Heart left ventricle (tissue), 16 donors: ENCODE measurements around the gene KRTAP10-4. TPM values are rescaled to one million over a fixed set of nuclear protein-coding genes. Genes with fewer than 3 reads are reported as not detected.

ENCODE experiments used
- ATAC-seq, 4 donors: fragments of 200-7000 bp; cut with Tn5 transposase; one replicate each; pipeline ENCODE4 v1.9.1; 2020 to 2022; ENCODE audit warnings: moderate library complexity in 4 of 4, mild to moderate bottlenecking in 3 of 4, moderate number of reproducible peaks in 1 of 4
- DNase-seq, 5 donors: peaks; one replicate each; pipeline ENCODE4 v3.0.0-alpha.2; 2020
- H3K27ac ChIP-seq, 12 donors: fragments of 200-600 bp; sonication (generic) in 4 of 12; one replicate each; pipeline versions ENCODE4 v1.5.0 to v1.8.0; 2016 to 2022; ENCODE audit warnings: mild to moderate bottlenecking in 2 of 12
- H3K27me3 ChIP-seq, 9 donors: fragments of 200-600 bp; sonication (generic) in 2 of 9; one replicate each; pipeline versions ENCODE4 v1.5.1 to v1.8.0; 2016 to 2022; ENCODE audit warnings: mild to moderate bottlenecking in 3 of 9
- H3K36me3 ChIP-seq, 9 donors: fragments of 200-600 bp; sonication (generic) in 2 of 9; one replicate each; pipeline versions ENCODE4 v1.5.0 to v1.8.0; 2018 to 2022; ENCODE audit warnings: mild to moderate bottlenecking in 2 of 9
- H3K4me1 ChIP-seq, 12 donors: fragments of 200-600 bp; sonication (generic) in 4 of 12; one replicate each; pipeline versions ENCODE4 v1.5.0 to v1.8.0; 2016 to 2022; ENCODE audit warnings: mild to moderate bottlenecking in 3 of 12
- H3K4me3 ChIP-seq, 12 donors: fragments of 200-600 bp; sonication (generic) in 4 of 12; one replicate each; pipeline versions ENCODE4 v1.5.0 to v1.8.0; 2017 to 2022; ENCODE audit warnings: mild to moderate bottlenecking in 9 of 12, moderate library complexity in 4 of 12
- H3K9me3 ChIP-seq, 12 donors: fragments of 200-600 bp; sonication (generic) in 4 of 12; one replicate each; pipeline versions ENCODE4 v1.5.0 to v1.8.0; 2016 to 2022; ENCODE audit warnings: mild to moderate bottlenecking in 1 of 12
- POLR2A ChIP-seq, 2 donors: fragments of 450-650 bp; IDR thresholded peaks; one replicate each; pipeline ENCODE4 v1.6.1; 2017; ENCODE audit warnings: antibody characterized with exemption in 2 of 2, mild to moderate bottlenecking in 2 of 2, moderate library complexity in 2 of 2
- WGBS, 4 donors: extraction: QIAGEN DNeasy Blood & Tissue Kit in 2 of 4; methylation state at CpG; one replicate each; pipeline versions ENCODE4 v1.1.5 to v1.1.7; 2013 to 2018; 5-methylcytosine and 5-hydroxymethylcytosine counted together
- intact Hi-C, 10 donors: fragments of 100-400 bp; cut with DNase I; formaldehyde crosslinking; loops; one replicate each; pipeline versions ENCODE4 v1.11.1 to v1.14.2; 2022
- polyA plus RNA-seq, 2 donors: library from polyadenylated mRNA; stranded (reverse); fragments of 200-250 nt; gene quantifications; one replicate each; pipeline ENCODE4 v1.2.3, GENCODE V29; 2013
- total RNA-seq, 9 donors: library from RNA; depleted of rRNA in 2 of 9; stranded (reverse); fragments of >200 nt in 2 of 9; fragmentation: NEBNext Ultra II Directional in 3 of 9; extraction: Animal tissue kit (Norgen Biotek cat#: 25700) in 3 of 9; gene quantifications; one replicate each; pipeline versions ENCODE4 v1.1.0 to v1.2.4, GENCODE V29; 2016 to 2023
- TF ChIP-seq, protein P1 (sequence below), 12 donors: fragments of 200-600 bp; sonication (generic) in 4 of 12; IDR thresholded peaks; one replicate each; pipeline versions ENCODE4 v1.5.0 to v1.8.0; 2018 to 2022; ENCODE audit warnings: antibody characterized with exemption in 12 of 12, mild to moderate bottlenecking in 5 of 12
- donor health status: ischemic (EF 13 %, LVEDD 7.1; RV severe dilation, severe dysfunction).
- donor health status: healthy with polysubstance abuse.
- donor health status: DM: no; HTN: yes; CAD: no.
- donor health status: DM: no; HTN: no; CAD: no.
- donor health status: ischemic (EF 25% LVEDD 6.9; RV normal size, moderate dysfunction).
- donor health status: ischemic (EF 25% LVEDD 5.7; RV mildly dilated, moderate dysfunction).
- donor health status: healthy.
- donor health status: DM: yes; HTN: yes; CAD: no.
- donor health status: ischemic (EF 35%, LVEDD 5.7; RV mildly dilated, moderate dysfunction).
- donor health status: nonischemic (EF 11% LVEDD 7.7; RV severe dilation, severe dysfunction).
- donor health status: DM: yes; HTN: yes; CAD: no.
- donor health status: PGD.
- donor health status: ischemic (EF 29% LVEDD 5.4; RV normal size, mild dysfunction).
- donor health status: nonischemic (EF 23%, LVEDD 6.1; RV moderate dilation, normal function).

KRTAP10-4 gene
- total and polyA plus RNA-seq, 11 donors = not detected

DNA sequence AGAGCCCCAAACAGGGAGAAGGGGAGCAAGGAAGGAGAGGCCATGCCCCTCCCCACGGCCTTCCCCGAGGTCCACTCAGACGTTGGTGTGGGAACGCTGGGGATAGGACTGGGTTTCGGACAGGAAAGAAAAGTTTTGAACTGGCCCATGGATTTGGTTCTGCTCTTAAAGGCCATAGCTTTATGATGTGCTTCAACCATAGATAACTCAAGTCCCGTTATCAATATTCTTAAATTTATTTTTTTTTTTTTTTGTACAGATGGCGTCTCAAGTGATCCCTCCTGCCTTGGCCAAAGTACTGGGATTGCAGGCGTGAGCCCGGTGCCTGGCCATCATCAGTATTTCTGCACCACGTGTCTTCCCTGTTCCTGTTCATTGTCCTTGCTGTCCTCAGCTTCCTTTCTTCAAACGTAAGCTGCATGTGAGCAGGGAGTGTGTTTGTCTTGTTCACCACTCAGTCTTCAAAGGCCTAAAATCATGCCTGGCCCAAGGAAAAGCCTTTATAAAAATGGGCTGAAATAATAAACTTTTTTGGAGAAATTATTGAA, 32.7 kb upstream of the KRTAP10-4 start:
- 57 to 68% (median 66%) methylated on average over 11 of the region's 11 CpGs for WGBS, 4 donors
- TF ChIP-seq, protein P1, sequence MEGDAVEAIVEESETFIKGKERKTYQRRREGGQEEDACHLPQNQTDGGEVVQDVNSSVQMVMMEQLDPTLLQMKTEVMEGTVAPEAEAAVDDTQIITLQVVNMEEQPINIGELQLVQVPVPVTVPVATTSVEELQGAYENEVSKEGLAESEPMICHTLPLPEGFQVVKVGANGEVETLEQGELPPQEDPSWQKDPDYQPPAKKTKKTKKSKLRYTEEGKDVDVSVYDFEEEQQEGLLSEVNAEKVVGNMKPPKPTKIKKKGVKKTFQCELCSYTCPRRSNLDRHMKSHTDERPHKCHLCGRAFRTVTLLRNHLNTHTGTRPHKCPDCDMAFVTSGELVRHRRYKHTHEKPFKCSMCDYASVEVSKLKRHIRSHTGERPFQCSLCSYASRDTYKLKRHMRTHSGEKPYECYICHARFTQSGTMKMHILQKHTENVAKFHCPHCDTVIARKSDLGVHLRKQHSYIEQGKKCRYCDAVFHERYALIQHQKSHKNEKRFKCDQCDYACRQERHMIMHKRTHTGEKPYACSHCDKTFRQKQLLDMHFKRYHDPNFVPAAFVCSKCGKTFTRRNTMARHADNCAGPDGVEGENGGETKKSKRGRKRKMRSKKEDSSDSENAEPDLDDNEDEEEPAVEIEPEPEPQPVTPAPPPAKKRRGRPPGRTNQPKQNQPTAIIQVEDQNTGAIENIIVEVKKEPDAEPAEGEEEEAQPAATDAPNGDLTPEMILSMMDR (IDR thresholded peaks at IDR 0.05) = no peak
- no peak for TF ChIP-seq POLR2A (IDR thresholded peaks at IDR 0.05)
- Histone ChIP-seq H3K9me3 (peaks cover 0 to 25% (median 2%) of the 10 kb centered on the region in 12 donors), H3K4me3 (no peak overlapping the region), H3K4me1 (no peaks in the 10 kb centered on the region), H3K36me3 (no peaks in the 10 kb centered on the region), H3K27me3 (peaks cover 0 to 11% (median 0%) of the 10 kb centered on the region in 9 donors), H3K27ac (no peak overlapping the region)
- intact Hi-C loops = no loop called here
- ATAC-seq = no peak
- peak in 1 of 5 donors; percentile 19 for DNase-seq

- Histone ChIP-seq H3K4me3 (no peak overlapping the region), H3K27me3 (peaks cover 0 to 11% (median 0%) of the 10 kb centered on the region in 9 donors), H3K27ac (no peak overlapping the region), H3K9me3 (peaks cover 0 to 44% (median 6%) of the 10 kb centered on the region in 12 donors), H3K4me1 (no peaks in the 10 kb centered on the region), H3K36me3 (no peaks in the 10 kb centered on the region)
- no peak for TF ChIP-seq POLR2A (IDR thresholded peaks at IDR 0.05)
- TF ChIP-seq, protein P1 (IDR thresholded peaks at IDR 0.05) = no peak
- intact Hi-C loops = no loop called here
- DNase-seq (no peak), ATAC-seq (no peak)
- 71 to 82% (median 78%) methylated on average over 1 of the region's 1 CpG for whole genome bisulfite sequencing, 4 donors
Measured at GRCh38 chr21:44542716-44543115, 30.8 kb upstream of the KRTAP10-4 start.

DNA sequence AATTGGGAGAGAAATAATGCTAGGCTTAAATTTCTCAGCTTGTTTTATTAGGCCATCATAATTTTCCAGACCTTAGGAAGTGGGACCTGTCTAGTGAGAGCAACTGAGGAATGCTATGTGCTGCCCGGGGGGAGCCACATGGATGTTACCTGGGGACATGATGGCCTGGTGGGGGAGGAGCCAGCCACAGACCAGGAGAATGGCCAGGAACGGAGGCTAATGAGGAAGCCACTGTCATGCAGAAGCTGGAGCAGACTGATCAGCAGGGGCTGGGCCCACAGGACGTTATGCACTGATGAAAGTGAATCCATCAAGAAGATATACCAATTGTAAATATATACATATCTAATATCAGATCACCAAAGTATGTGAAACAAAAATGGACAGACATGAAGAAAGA, 29.0 kb upstream of the KRTAP10-4 start:
- Histone ChIP-seq H3K36me3 (no peaks in the 10 kb centered on the region), H3K27ac (no peak overlapping the region), H3K4me3 (no peak overlapping the region), H3K9me3 (peaks cover 0 to 45% (median 6%) of the 10 kb centered on the region in 12 donors), H3K4me1 (no peaks in the 10 kb centered on the region), H3K27me3 (peaks cover 0 to 30% (median 0%) of the 10 kb centered on the region in 9 donors)
- DNase-seq (peak in 1 of 5 donors; percentile 20), ATAC-seq (no peak)
- 72 to 74% (median 73%) methylated on average over 3 of the region's 3 CpGs for WGBS, 4 donors
- TF ChIP-seq POLR2A (IDR thresholded peaks at IDR 0.05) = no peak
- TF ChIP-seq, protein P1 (IDR thresholded peaks at IDR 0.05) = no peak
- intact Hi-C loops = no loop called here

DNA sequence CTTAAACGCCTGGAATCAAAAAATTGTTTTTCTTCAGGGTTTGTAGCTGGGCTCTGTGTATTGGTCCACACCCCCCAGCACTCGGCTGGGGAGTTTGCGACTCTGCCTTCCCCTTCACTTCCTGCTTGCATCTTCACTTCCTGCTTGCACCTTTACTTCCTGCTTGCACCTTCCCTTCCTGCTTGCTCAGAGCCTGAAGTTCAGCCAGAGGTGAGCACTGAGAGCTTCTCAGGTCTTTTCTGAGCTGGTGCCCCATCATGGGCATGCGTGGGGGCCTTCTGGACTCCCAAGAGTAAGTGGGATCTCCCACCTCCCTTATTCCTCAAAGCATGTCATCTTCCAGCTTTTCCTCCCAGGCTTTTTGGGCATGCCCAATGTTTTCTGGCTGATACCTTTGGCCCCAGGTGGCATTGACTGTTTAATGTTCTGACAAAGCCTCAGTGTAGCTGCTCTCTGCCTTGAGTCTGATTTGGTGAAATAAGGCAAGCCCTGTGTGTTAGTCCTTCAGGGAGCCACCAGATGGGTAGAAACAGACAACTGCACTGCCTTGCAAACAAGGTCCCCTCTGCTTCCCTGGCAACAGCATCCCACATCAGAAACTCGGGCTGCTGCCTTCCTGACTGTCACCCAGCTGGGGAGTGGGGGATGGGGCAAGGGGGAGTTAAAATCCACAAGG, 25.7 kb upstream of the KRTAP10-4 start:
- ATAC-seq = no peak
- no peaks in the 10 kb centered on the region for H3K4me1 ChIP-seq
- H3K9me3 ChIP-seq = peaks cover 0 to 35% (median 4%) of the 10 kb centered on the region in 12 donors
- H3K36me3 ChIP-seq = no peaks in the 10 kb centered on the region
- peak overlapping the region in 1 of 12 donors; percentile 43 for H3K27ac ChIP-seq
- WGBS, 4 donors = 45 to 61% (median 53%) methylated on average over 5 of the region's 5 CpGs
- intact Hi-C loops = no loop called here
- peaks cover 0 to 31% (median 0%) of the 10 kb centered on the region in 9 donors for H3K27me3 ChIP-seq
- no peak overlapping the region for H3K4me3 ChIP-seq
- no peak for DNase-seq
- TF ChIP-seq POLR2A (IDR thresholded peaks at IDR 0.05) = no peak
- TF ChIP-seq, protein P1 (IDR thresholded peaks at IDR 0.05) = no peak
